ENCODE results near the gene DTNBP1. TPM values are rescaled to one million over a fixed set of nuclear protein-coding genes. Genes with fewer than 3 reads are reported as not detected.
"Not testable (repeated sequence)": the region's sequence is repeated elsewhere in the genome, so short reads cannot be mapped to it uniquely, and the experiment has no call there.

DTNBP1 gene
- total RNA-seq, 1 experiment from 2014 or later, result 20.7 TPM

- no peak for TF ChIP-seq CTCF (IDR thresholded peaks at IDR 0.05; ENCODE audit: insufficient read depth in 1 of 2, low read depth in 1 of 2, low read length in 1 of 2, severe bottlenecking in 1 of 2, unreplicated experiment in 1 of 2)
- no peaks in the 10 kb centered on the region for H3K9me3 ChIP-seq
- Mint-ChIP-seq H3K27me3 (ENCODE audit: insufficient read depth, unreplicated experiment) (peaks cover 15% of the 10 kb centered on the region), H3K4me3 (ENCODE audit: unreplicated experiment) (no peak overlapping the region), H3K36me3 (ENCODE audit: insufficient read depth, unreplicated experiment) (no peaks in the 10 kb centered on the region), H3K4me1 (ENCODE audit: low read depth, unreplicated experiment) (no peaks in the 10 kb centered on the region), H3K9me3 (ENCODE audit: unreplicated experiment) (peaks cover 6% of the 10 kb centered on the region), H3K27ac (ENCODE audit: unreplicated experiment) (no peak overlapping the region)
- H3K36me3 ChIP-seq (ENCODE audit: control insufficient read depth, insufficient read depth, low read length), result no peaks in the 10 kb centered on the region
- H3K4me1 ChIP-seq, result no peaks in the 10 kb centered on the region
- BruUV-seq (replicated peaks), result no TSS peak
- DNase-seq, result no peak
- no peak overlapping the region for H3K4me3 ChIP-seq (ENCODE audit: low read depth, low read length)
- no peaks in the 10 kb centered on the region for H3K27me3 ChIP-seq (replicated peaks; ENCODE audit: control insufficient read depth, insufficient read depth, low read length)
- ChIA-PET CTCF (no interaction called here), POLR2A (no interaction called here)
- intact Hi-C loops (cut with micrococcal nuclease; ENCODE audit: unreplicated experiment), result no loop called here
Observed at GRCh38 chr6:15672818-15673217, 10.0 kb upstream of the DTNBP1 start.

- DNase-seq, result no peak
- Histone ChIP-seq H3K27me3 (replicated peaks; ENCODE audit: control insufficient read depth, insufficient read depth, low read length) (no peaks in the 10 kb centered on the region), H3K36me3 (ENCODE audit: control insufficient read depth, insufficient read depth, low read length) (no peaks in the 10 kb centered on the region), H3K9me3 (no peaks in the 10 kb centered on the region), H3K4me3 (ENCODE audit: low read depth, low read length) (no peak overlapping the region), H3K4me1 (no peaks in the 10 kb centered on the region)
- intact Hi-C loops (cut with micrococcal nuclease; ENCODE audit: unreplicated experiment), result no loop called here
- Mint-ChIP-seq H3K27me3 (ENCODE audit: insufficient read depth, unreplicated experiment) (peaks cover 13% of the 10 kb centered on the region), H3K36me3 (ENCODE audit: insufficient read depth, unreplicated experiment) (no peaks in the 10 kb centered on the region), H3K9me3 (ENCODE audit: unreplicated experiment) (peaks cover under 1% of the 10 kb centered on the region), H3K4me1 (ENCODE audit: low read depth, unreplicated experiment) (no peaks in the 10 kb centered on the region), H3K27ac (ENCODE audit: unreplicated experiment) (no peak overlapping the region), H3K4me3 (ENCODE audit: unreplicated experiment) (no peak overlapping the region)
- no TSS peak for BruUV-seq (replicated peaks)
- ChIA-PET POLR2A (no interaction called here), CTCF (no interaction called here)
- no peak for TF ChIP-seq CTCF (IDR thresholded peaks at IDR 0.05; ENCODE audit: insufficient read depth in 1 of 2, low read depth in 1 of 2, low read length in 1 of 2, severe bottlenecking in 1 of 2, unreplicated experiment in 1 of 2)
Observed at GRCh38 chr6:15672291-15672690, 9.5 kb upstream of the DTNBP1 start.

- Histone ChIP-seq H3K27me3 (replicated peaks; ENCODE audit: control insufficient read depth, insufficient read depth, low read length) (no peaks in the 10 kb centered on the region), H3K4me1 (no peaks in the 10 kb centered on the region), H3K36me3 (ENCODE audit: control insufficient read depth, insufficient read depth, low read length) (no peaks in the 10 kb centered on the region), H3K9me3 (no peaks in the 10 kb centered on the region), H3K4me3 (ENCODE audit: low read depth, low read length) (no peak overlapping the region)
- no TSS peak for BruUV-seq (replicated peaks)
- ChIA-PET POLR2A (no interaction called here), CTCF (no interaction called here)
- no peak for TF ChIP-seq CTCF (IDR thresholded peaks at IDR 0.05; ENCODE audit: insufficient read depth in 1 of 2, low read depth in 1 of 2, low read length in 1 of 2, severe bottlenecking in 1 of 2, unreplicated experiment in 1 of 2)
- DNase-seq, result no peak
- intact Hi-C loops (cut with micrococcal nuclease; ENCODE audit: unreplicated experiment), result no loop called here
- Mint-ChIP-seq H3K27ac (ENCODE audit: unreplicated experiment) (no peak overlapping the region), H3K4me3 (ENCODE audit: unreplicated experiment) (no peak overlapping the region), H3K4me1 (ENCODE audit: low read depth, unreplicated experiment) (no peaks in the 10 kb centered on the region), H3K9me3 (ENCODE audit: unreplicated experiment) (no peaks in the 10 kb centered on the region), H3K36me3 (ENCODE audit: insufficient read depth, unreplicated experiment) (no peaks in the 10 kb centered on the region), H3K27me3 (ENCODE audit: insufficient read depth, unreplicated experiment) (peaks cover 16% of the 10 kb centered on the region)
Observed at GRCh38 chr6:15668918-15669317, 6.1 kb upstream of the DTNBP1 start.

- intact Hi-C loops (cut with micrococcal nuclease; ENCODE audit: unreplicated experiment); H3K4me1 Mint-ChIP-seq (ENCODE audit: low read depth, unreplicated experiment); H3K9me3 ChIP-seq; POLR2A ChIA-PET; CTCF ChIA-PET; H3K4me3 Mint-ChIP-seq (ENCODE audit: unreplicated experiment); H3K27ac Mint-ChIP-seq (ENCODE audit: unreplicated experiment); H3K27me3 ChIP-seq (replicated peaks; ENCODE audit: control insufficient read depth, insufficient read depth, low read length); H3K36me3 Mint-ChIP-seq (ENCODE audit: insufficient read depth, unreplicated experiment); H3K4me3 ChIP-seq (ENCODE audit: low read depth, low read length); H3K36me3 ChIP-seq (ENCODE audit: control insufficient read depth, insufficient read depth, low read length); H3K4me1 ChIP-seq; DNase-seq; H3K9me3 Mint-ChIP-seq (ENCODE audit: unreplicated experiment); BruUV-seq (replicated peaks): not testable (repeated sequence)
- H3K27me3 Mint-ChIP-seq (ENCODE audit: insufficient read depth, unreplicated experiment), result peaks cover 16% of the 10 kb centered on the region
Observed at GRCh38 chr6:15666896-15667295, 4.1 kb upstream of the DTNBP1 start.

Measured in Caco-2 (cell line).